ENCODE data around the gene DNER. TPM values are rescaled to one million over a fixed set of nuclear protein-coding genes. Genes with fewer than 3 reads are reported as not detected.
"Not testable (repeated sequence)": the region's sequence is repeated elsewhere in the genome, so short reads cannot be mapped to it uniquely, and the experiment has no call there.

DNER gene
- total and polyA plus RNA-seq, 2 donors from 2014 or later = 16.5 to 21.9 TPM

- DNase-seq (no peak), FAIRE-seq (no peak)
- intact Hi-C loops (cut with DNase I) = no loop called here
- H3K36me3 ChIP-seq (ENCODE audit: control insufficient read depth in 2 of 3, insufficient read depth in 3 of 3, low read length in 3 of 3) = no peaks in the 10 kb centered on the region
- no peak overlapping the region for H3K9ac ChIP-seq (ENCODE audit: low read length in 3 of 3)
- no peaks in the 10 kb centered on the region for H3K27me3 ChIP-seq (ENCODE audit: control insufficient read depth, insufficient read depth, low read length)
- no peak overlapping the region for H3K4me3 ChIP-seq (ENCODE audit: low read length in 3 of 3)
- TF ChIP-seq CTCF (IDR thresholded peaks at IDR 0.05; ENCODE audit: borderline replicate concordance, extremely low read depth, insufficient read depth) = no peak
- no peaks in the 10 kb centered on the region for H3K9me3 ChIP-seq (ENCODE audit: control insufficient read depth in 2 of 3, insufficient read depth in 1 of 3, low read length in 3 of 3)
- no peak overlapping the region for H3K27ac ChIP-seq (ENCODE audit: low read depth in 2 of 2, low read length in 2 of 2)
- peaks cover 0 to 4% (median 0%) of the 10 kb centered on the region in 3 donors for H3K4me1 ChIP-seq (ENCODE audit: control insufficient read depth in 2 of 3, insufficient read depth in 2 of 3, low read depth in 1 of 3, low read length in 3 of 3)
These were observed 194.5 kb downstream of the DNER start for GRCh38 chr2:229519655-229520430.

- intact Hi-C loops (cut with DNase I) = no loop called here
- no peaks in the 10 kb centered on the region for H3K4me1 ChIP-seq (ENCODE audit: control insufficient read depth in 2 of 3, insufficient read depth in 2 of 3, low read depth in 1 of 3, low read length in 3 of 3)
- H3K4me3 ChIP-seq (ENCODE audit: low read length in 3 of 3) = no peak overlapping the region
- no peak overlapping the region for H3K27ac ChIP-seq (ENCODE audit: low read depth in 2 of 2, low read length in 2 of 2)
- H3K27me3 ChIP-seq (ENCODE audit: control insufficient read depth, insufficient read depth, low read length) = no peaks in the 10 kb centered on the region
- H3K9me3 ChIP-seq (ENCODE audit: control insufficient read depth in 2 of 3, insufficient read depth in 1 of 3, low read length in 3 of 3) = no peaks in the 10 kb centered on the region
- no peak for DNase-seq
- no peak overlapping the region for H3K9ac ChIP-seq (ENCODE audit: low read length in 3 of 3)
- no peak for TF ChIP-seq CTCF (IDR thresholded peaks at IDR 0.05; ENCODE audit: borderline replicate concordance, extremely low read depth, insufficient read depth)
- FAIRE-seq = no peak
- H3K36me3 ChIP-seq (ENCODE audit: control insufficient read depth in 2 of 3, insufficient read depth in 3 of 3, low read length in 3 of 3) = no peaks in the 10 kb centered on the region
These were observed 200.0 kb downstream of the DNER start for GRCh38 chr2:229514273-229514895.

- H3K4me1 ChIP-seq (ENCODE audit: control insufficient read depth in 2 of 3, insufficient read depth in 2 of 3, low read depth in 1 of 3, low read length in 3 of 3) = no peaks in the 10 kb centered on the region
- H3K36me3 ChIP-seq (ENCODE audit: control insufficient read depth in 2 of 3, insufficient read depth in 3 of 3, low read length in 3 of 3) = no peaks in the 10 kb centered on the region
- H3K27ac ChIP-seq (ENCODE audit: low read depth in 2 of 2, low read length in 2 of 2) = no peak overlapping the region
- intact Hi-C loops (cut with DNase I) = no loop called here
- H3K4me3 ChIP-seq (ENCODE audit: low read length in 3 of 3) = no peak overlapping the region
- no peak for DNase-seq
- H3K9ac ChIP-seq (ENCODE audit: low read length in 3 of 3) = no peak overlapping the region
- no peaks in the 10 kb centered on the region for H3K9me3 ChIP-seq (ENCODE audit: control insufficient read depth in 2 of 3, insufficient read depth in 1 of 3, low read length in 3 of 3)
- H3K27me3 ChIP-seq (ENCODE audit: control insufficient read depth, insufficient read depth, low read length) = no peaks in the 10 kb centered on the region
- no peak for TF ChIP-seq CTCF (IDR thresholded peaks at IDR 0.05; ENCODE audit: borderline replicate concordance, extremely low read depth, insufficient read depth)
- FAIRE-seq = no peak
These were observed 202.8 kb downstream of the DNER start for GRCh38 chr2:229511524-229511923.

- H3K9ac ChIP-seq (ENCODE audit: low read length in 3 of 3); intact Hi-C loops (cut with DNase I); DNase-seq; H3K36me3 ChIP-seq (ENCODE audit: control insufficient read depth in 2 of 3, insufficient read depth in 3 of 3, low read length in 3 of 3); H3K4me1 ChIP-seq (ENCODE audit: control insufficient read depth in 2 of 3, insufficient read depth in 2 of 3, low read depth in 1 of 3, low read length in 3 of 3); H3K9me3 ChIP-seq (ENCODE audit: control insufficient read depth in 2 of 3, insufficient read depth in 1 of 3, low read length in 3 of 3); FAIRE-seq; H3K4me3 ChIP-seq (ENCODE audit: low read length in 3 of 3); H3K27me3 ChIP-seq (ENCODE audit: control insufficient read depth, insufficient read depth, low read length); H3K27ac ChIP-seq (ENCODE audit: low read depth in 2 of 2, low read length in 2 of 2): not testable (repeated sequence)
These were observed 207.7 kb downstream of the DNER start for GRCh38 chr2:229506699-229507098.

Measured in kidney (tissue), 14 donors.